Measurements from ENCODE around the gene DDAH2.

The DDAH2 gene

DNA sequence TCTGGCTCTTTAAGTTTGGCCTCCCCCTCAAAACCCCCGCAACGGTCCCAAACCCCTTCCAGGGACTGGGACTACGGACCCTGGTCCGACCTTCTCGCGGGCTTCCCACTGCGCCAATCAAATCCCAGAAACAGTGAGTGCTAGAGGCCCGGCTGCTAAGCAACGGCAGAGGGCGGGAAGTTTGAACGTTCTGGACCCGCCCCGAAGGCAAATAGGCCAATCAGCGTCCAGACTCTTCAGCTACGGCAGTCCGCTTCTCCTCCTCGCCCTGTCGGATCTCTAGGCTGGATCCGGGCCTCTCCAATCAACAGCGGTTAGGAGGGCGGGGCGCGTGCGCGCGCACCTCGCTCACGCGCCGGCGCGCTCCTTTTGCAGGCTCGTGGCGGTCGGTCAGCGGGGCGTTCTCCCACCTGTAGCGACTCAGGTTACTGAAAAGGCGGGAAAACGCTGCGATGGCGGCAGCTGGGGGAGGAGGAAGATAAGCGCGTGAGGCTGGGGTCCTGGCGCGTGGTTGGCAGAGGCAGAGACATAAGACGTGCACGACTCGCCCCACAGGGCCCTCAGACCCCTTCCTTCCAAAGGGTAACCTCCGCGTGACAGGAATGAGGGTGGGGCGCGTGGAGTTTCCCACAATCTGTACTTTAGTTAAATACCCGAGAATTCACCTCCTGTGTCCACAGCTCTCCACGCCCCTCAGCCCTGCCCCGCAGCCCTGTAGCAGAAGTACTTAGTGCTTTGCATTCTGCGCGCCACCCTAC lies 10.7 kb upstream of the DDAH2 start, which contains the start of gene MSH5 (continued):
- no peak for TF ChIP-seq AEBP2 (tag by site-specific recombination; IDR thresholded peaks at IDR 0.05; ENCODE audit: borderline replicate concordance)
- TF ChIP-seq ZNF639 (tag by site-specific recombination; IDR thresholded peaks at IDR 0.05) = peak; percentile 40; the same call in 1 of the 2 replicates
- peak; percentile 63; the same call in 1 of the 2 replicates for TF ChIP-seq ZNF394 (tag by site-specific recombination; IDR thresholded peaks at IDR 0.05; ENCODE audit: borderline replicate concordance)
- peak; percentile 61; the same call in 1 of the 2 replicates for TF ChIP-seq ZNF610 (tag by site-specific recombination; IDR thresholded peaks at IDR 0.05; ENCODE audit: borderline replicate concordance)
- TF ChIP-seq YY1 (tag by site-specific recombination; IDR thresholded peaks at IDR 0.05) = peak; percentile 78; the same call in 1 of the 2 replicates
- no peak for TF ChIP-seq ZNF248 (tag by site-specific recombination; IDR thresholded peaks at IDR 0.05)
- TF ChIP-seq ZNF626 (tag by site-specific recombination; IDR thresholded peaks at IDR 0.05) = no peak
- 0 out of 2 replicates have a peak, but pooled peaks have one; percentile 52 for TF ChIP-seq PRDM4 (tag by site-specific recombination; IDR thresholded peaks at IDR 0.05)
- peak; percentile 97 for TF ChIP-seq KLF7 (tag by site-specific recombination; IDR thresholded peaks at IDR 0.05; ENCODE audit: borderline replicate concordance)
- peak; percentile 74; the same call in 1 of the 2 replicates for TF ChIP-seq ZBTB17 (tag by site-specific recombination; IDR thresholded peaks at IDR 0.05)
- no peak for TF ChIP-seq HOXA7 (CRISPR knock-in tag; IDR thresholded peaks at IDR 0.05; ENCODE audit: borderline replicate concordance)
- peak; percentile 54; the same call in 1 of the 2 replicates for TF ChIP-seq ZBTB21 (tag by site-specific recombination; IDR thresholded peaks at IDR 0.05)
- TF ChIP-seq, protein P1, sequence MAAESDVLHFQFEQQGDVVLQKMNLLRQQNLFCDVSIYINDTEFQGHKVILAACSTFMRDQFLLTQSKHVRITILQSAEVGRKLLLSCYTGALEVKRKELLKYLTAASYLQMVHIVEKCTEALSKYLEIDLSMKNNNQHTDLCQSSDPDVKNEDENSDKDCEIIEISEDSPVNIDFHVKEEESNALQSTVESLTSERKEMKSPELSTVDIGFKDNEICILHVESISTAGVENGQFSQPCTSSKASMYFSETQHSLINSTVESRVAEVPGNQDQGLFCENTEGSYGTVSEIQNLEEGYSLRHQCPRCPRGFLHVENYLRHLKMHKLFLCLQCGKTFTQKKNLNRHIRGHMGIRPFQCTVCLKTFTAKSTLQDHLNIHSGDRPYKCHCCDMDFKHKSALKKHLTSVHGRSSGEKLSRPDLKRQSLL (tag by site-specific recombination; IDR thresholded peaks at IDR 0.05) = 0 out of 2 replicates have a peak, but pooled peaks have one; percentile 18
- TF ChIP-seq TSHZ1 (tag by site-specific recombination; IDR thresholded peaks at IDR 0.05; ENCODE audit: borderline replicate concordance) = 0 out of 2 replicates have a peak, but pooled peaks have one; percentile 17
- TF ChIP-seq ZNF529 (tag by site-specific recombination; IDR thresholded peaks at IDR 0.05; ENCODE audit: insufficient replicate concordance) = no peak
- peak; percentile 65; the same call in 1 of the 2 replicates for TF ChIP-seq ZNF501 (tag by site-specific recombination; IDR thresholded peaks at IDR 0.05)
- no peak for TF ChIP-seq ZNF624 (tag by site-specific recombination; IDR thresholded peaks at IDR 0.05)
- peak; percentile 9; the same call in 1 of the 2 replicates for TF ChIP-seq ZNF335 (tag by site-specific recombination; conservative IDR thresholded peaks at IDR 0.05)
- peak; percentile 46; the same call in 1 of the 2 replicates for TF ChIP-seq ZNF629 (tag by site-specific recombination; IDR thresholded peaks at IDR 0.05)
- TF ChIP-seq ZXDB (tag by site-specific recombination; IDR thresholded peaks at IDR 0.05) = peak; percentile 75
- peak; percentile 88 for TF ChIP-seq ZNF2 (tag by site-specific recombination; IDR thresholded peaks at IDR 0.05)
- peak; percentile 65; the same call in 1 of the 2 replicates for TF ChIP-seq ZFP69B (tag by site-specific recombination; IDR thresholded peaks at IDR 0.05)
- peak; percentile 91 for TF ChIP-seq KLF16 (tag by site-specific recombination; IDR thresholded peaks at IDR 0.05)
- TF ChIP-seq SP7 (tag by site-specific recombination; IDR thresholded peaks at IDR 0.05) = peak; percentile 84
- TF ChIP-seq REPIN1 (tag by site-specific recombination; IDR thresholded peaks at IDR 0.05; ENCODE audit: low read depth) = no peak
- TF ChIP-seq WT1 (tag by site-specific recombination; IDR thresholded peaks at IDR 0.05) = peak; percentile 70
- TF ChIP-seq ZNF623 (tag by site-specific recombination; IDR thresholded peaks at IDR 0.05) = no peak
- TF ChIP-seq ZNF843 (tag by site-specific recombination; IDR thresholded peaks at IDR 0.05) = peak; percentile 59; the same call in 1 of the 2 replicates
- peak; percentile 75 for TF ChIP-seq GLIS1 (tag by site-specific recombination; IDR thresholded peaks at IDR 0.05)
- peak; percentile 55; the same call in 1 of the 2 replicates for TF ChIP-seq ZNF660 (tag by site-specific recombination; IDR thresholded peaks at IDR 0.05)

Data from HEK293 (cell line).